Type B pancreatic cell (in vitro differentiated cells): ENCODE results near the gene GNG2. TPM values are rescaled to one million over a fixed set of nuclear protein-coding genes. Genes with fewer than 3 reads are reported as not detected.

ENCODE experiments used
- DNase-seq: peaks from one replicate; pipeline ENCODE4 v3.0.0; 2021; ENCODE audit warnings: mixed read lengths; ENCODE audit not compliant: unreplicated experiment; ENCODE audit errors: extremely low spot score
- H3K27ac Mint-ChIP-seq: 2 replicates; pipeline ENCODE4 v1.8.0; 2021; ENCODE audit warnings: mild to moderate bottlenecking, mixed read lengths
- H3K27me3 Mint-ChIP-seq: 2 replicates; pipeline ENCODE4 v1.8.0; 2021; ENCODE audit warnings: mixed read lengths
- H3K36me3 Mint-ChIP-seq: 2 replicates; pipeline ENCODE4 v1.8.0; 2021; ENCODE audit warnings: mixed read lengths
- H3K4me1 Mint-ChIP-seq: one replicate; pipeline ENCODE4 v1.8.0; 2021; ENCODE audit warnings: mixed read lengths; ENCODE audit not compliant: unreplicated experiment
- H3K4me3 Mint-ChIP-seq: 2 replicates; pipeline ENCODE4 v1.8.0; 2021; ENCODE audit warnings: mild to moderate bottlenecking, mixed read lengths
- H3K9me3 Mint-ChIP-seq: 2 replicates; pipeline ENCODE4 v1.8.0; 2021; ENCODE audit warnings: mixed read lengths
- total RNA-seq: library from RNA; stranded (reverse); gene quantifications from 2 replicates; pipeline ENCODE4 v1.2.1, GENCODE V29; 2021; ENCODE audit warnings: low replicate concordance
- TF ChIP-seq, protein P1 (sequence below): fragments of 200-600 bp; sonication (generic); conservative IDR thresholded peaks from 2 replicates; pipeline ENCODE4 v1.5.0; 2021; ENCODE audit warnings: antibody characterized with exemption, mild to moderate bottlenecking

Gene GNG2
- total RNA-seq, 1 donor from 2014 or later = 45.3 TPM

DNA sequence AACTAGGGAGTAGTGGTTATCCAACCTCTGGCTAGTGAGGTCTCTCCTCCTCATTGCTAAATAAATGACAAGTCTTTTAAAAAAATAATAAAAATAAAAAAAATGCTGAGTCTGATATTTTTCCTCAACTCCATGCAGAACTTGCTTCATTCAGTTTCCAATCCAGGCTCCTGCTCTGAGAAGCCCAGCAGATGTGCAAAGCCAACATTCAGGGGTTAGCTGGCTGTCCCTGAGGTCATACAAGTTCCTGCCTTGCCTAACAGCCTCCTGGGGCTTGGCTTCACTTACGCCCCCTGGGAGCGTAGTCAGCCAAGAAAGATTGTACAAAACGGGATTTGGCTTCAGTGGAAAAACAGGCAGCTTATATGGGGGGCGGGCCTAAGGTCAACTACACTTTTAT, 152.2 kb downstream of the GNG2 start:
- TF ChIP-seq, protein P1, sequence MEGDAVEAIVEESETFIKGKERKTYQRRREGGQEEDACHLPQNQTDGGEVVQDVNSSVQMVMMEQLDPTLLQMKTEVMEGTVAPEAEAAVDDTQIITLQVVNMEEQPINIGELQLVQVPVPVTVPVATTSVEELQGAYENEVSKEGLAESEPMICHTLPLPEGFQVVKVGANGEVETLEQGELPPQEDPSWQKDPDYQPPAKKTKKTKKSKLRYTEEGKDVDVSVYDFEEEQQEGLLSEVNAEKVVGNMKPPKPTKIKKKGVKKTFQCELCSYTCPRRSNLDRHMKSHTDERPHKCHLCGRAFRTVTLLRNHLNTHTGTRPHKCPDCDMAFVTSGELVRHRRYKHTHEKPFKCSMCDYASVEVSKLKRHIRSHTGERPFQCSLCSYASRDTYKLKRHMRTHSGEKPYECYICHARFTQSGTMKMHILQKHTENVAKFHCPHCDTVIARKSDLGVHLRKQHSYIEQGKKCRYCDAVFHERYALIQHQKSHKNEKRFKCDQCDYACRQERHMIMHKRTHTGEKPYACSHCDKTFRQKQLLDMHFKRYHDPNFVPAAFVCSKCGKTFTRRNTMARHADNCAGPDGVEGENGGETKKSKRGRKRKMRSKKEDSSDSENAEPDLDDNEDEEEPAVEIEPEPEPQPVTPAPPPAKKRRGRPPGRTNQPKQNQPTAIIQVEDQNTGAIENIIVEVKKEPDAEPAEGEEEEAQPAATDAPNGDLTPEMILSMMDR = no peak
- Mint-ChIP-seq H3K4me1 (peaks cover 29% of the 10 kb centered on the region), H3K36me3 (peaks cover 36% of the 10 kb centered on the region), H3K27ac (no peak overlapping the region), H3K9me3 (no peaks in the 10 kb centered on the region), H3K27me3 (no peaks in the 10 kb centered on the region), H3K4me3 (no peak overlapping the region)
- no peak for DNase-seq

GRCh38 chr14:52013984-52014600, 153.7 kb downstream of the GNG2 start:
- TF ChIP-seq, protein P1 = peak; percentile 65
- peaks cover 39% of the 10 kb centered on the region for H3K4me1 Mint-ChIP-seq
- no peak overlapping the region for H3K4me3 Mint-ChIP-seq
- H3K27me3 Mint-ChIP-seq = no peaks in the 10 kb centered on the region
- no peak for DNase-seq
- peaks cover 5% of the 10 kb centered on the region for H3K9me3 Mint-ChIP-seq
- peaks cover 34% of the 10 kb centered on the region for H3K36me3 Mint-ChIP-seq
- peak overlapping the region; percentile 63 for H3K27ac Mint-ChIP-seq

DNA sequence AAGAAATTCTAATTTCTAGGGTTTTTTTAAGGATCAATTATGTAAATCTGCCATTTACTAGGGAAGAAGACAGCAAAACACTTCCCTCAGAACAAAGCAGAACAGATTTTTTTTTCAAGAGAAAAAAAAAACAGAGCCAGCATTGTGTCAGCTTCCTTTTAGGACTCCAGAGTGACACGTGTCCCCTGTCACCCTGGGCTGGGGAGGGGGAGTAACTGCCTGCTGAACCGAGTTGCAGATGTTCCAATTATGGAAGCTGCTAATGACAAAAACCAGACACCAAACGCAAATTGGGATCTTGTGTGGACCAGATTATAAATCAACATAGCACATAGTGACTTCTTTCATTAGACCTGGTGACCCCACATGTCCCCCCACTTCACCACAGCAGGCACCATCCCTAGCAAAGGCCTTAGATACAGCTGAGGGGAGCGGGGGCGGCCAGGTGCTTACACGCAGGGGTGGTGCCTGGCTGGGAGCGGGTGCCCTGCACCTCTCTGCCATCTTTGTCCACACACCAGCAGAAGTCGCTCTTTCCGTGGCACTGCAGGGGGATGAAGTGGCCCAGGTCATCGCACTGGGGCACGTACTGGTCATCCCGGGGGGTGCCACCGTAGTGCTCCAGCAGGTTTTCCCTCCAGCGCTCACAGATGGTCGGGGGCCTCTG, 154.3 kb downstream of the GNG2 start:
- peaks cover 5% of the 10 kb centered on the region for H3K9me3 Mint-ChIP-seq
- TF ChIP-seq, protein P1 = no peak
- peaks cover 39% of the 10 kb centered on the region for H3K4me1 Mint-ChIP-seq

DNA sequence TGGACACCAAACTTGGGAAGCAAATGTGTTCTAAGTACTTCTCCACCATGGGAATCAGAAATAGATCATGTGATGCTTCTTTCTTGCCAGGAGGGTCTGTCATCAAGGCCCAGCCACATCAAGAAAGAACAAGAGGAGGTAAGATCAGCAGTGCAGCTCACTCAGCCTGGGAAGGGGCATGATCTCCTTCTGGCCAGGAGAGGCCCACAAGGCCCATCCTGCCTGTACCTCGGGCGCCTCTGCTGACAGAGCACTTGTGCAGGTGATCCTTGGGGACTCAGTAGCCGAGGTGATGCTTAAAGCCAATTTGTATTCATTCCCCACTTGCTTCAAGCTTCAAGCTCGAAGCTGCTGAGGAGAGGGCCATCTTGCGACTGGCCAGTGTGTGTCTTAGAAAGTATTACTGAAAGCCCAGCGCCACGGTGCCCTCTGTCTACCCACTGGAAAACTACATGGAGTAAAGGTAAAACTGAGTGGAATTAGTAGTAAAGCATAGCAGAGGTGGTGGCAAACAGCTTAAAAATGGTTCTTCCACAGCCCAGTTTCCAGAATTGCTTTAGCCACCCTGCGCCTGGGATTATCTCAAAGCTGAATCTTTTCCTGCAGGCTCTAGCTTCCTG, 155.1 kb downstream of the GNG2 start:
- Mint-ChIP-seq H3K27me3 (no peaks in the 10 kb centered on the region), H3K27ac (no peak overlapping the region), H3K4me1 (peaks cover 40% of the 10 kb centered on the region), H3K9me3 (peaks cover 5% of the 10 kb centered on the region), H3K4me3 (no peak overlapping the region), H3K36me3 (peaks cover 27% of the 10 kb centered on the region)
- TF ChIP-seq, protein P1 = peak; percentile 59
- DNase-seq = no peak

More for the DNA sequence above, 154.3 kb downstream of the GNG2 start:
- Mint-ChIP-seq H3K36me3 (peaks cover 30% of the 10 kb centered on the region), H3K27me3 (no peaks in the 10 kb centered on the region), H3K27ac (peak overlapping the region; percentile 21), H3K4me3 (no peak overlapping the region)
- no peak for DNase-seq

- Mint-ChIP-seq H3K27ac (peak overlapping the region; percentile 76), H3K27me3 (peaks cover 3% of the 10 kb centered on the region), H3K9me3 (peaks cover 5% of the 10 kb centered on the region), H3K4me1 (peaks cover 44% of the 10 kb centered on the region), H3K36me3 (peaks cover 15% of the 10 kb centered on the region), H3K4me3 (no peak overlapping the region)
- DNase-seq = no peak
- TF ChIP-seq, protein P1 = no peak
Measured at GRCh38 chr14:52018252-52018651, 157.8 kb downstream of the GNG2 start.
